ENCODE data around the gene UVRAG.
"Not testable (repeated sequence)": the region's sequence is repeated elsewhere in the genome, so short reads cannot be mapped to it uniquely, and the experiment has no call there.

UVRAG gene

GRCh38 chr11:75968021-75968625 lies 153.1 kb downstream of the UVRAG start:
- DNase-seq (ENCODE audit: low read depth): no peak

GRCh38 chr11:75969626-75970308 lies 154.8 kb downstream of the UVRAG start:
- no peak for DNase-seq (ENCODE audit: low read depth)

- DNase-seq (ENCODE audit: low read depth): not testable (repeated sequence)
Measured at GRCh38 chr11:75973710-75974109, 158.7 kb downstream of the UVRAG start.

GRCh38 chr11:75979075-75979474 lies 164.1 kb downstream of the UVRAG start:
- not testable (repeated sequence) for DNase-seq (ENCODE audit: low read depth)

GRCh38 chr11:75979479-75980027 lies 164.5 kb downstream of the UVRAG start:
- not testable (repeated sequence) for DNase-seq (ENCODE audit: low read depth)

GRCh38 chr11:75980031-75980430 lies 165.0 kb downstream of the UVRAG start:
- no peak for DNase-seq (ENCODE audit: low read depth)

- DNase-seq (ENCODE audit: low read depth): no peak
Measured at GRCh38 chr11:75981546-75981945, 166.5 kb downstream of the UVRAG start.

- no peak for DNase-seq (ENCODE audit: low read depth)
Measured at GRCh38 chr11:75982309-75982708, 167.3 kb downstream of the UVRAG start.

- no peak for DNase-seq (ENCODE audit: low read depth)
Measured at GRCh38 chr11:75986966-75987365, 172.0 kb downstream of the UVRAG start.

- no peak for DNase-seq (ENCODE audit: low read depth)
Measured at GRCh38 chr11:75993126-75993525, 178.1 kb downstream of the UVRAG start.

GRCh38 chr11:75994616-75995015 lies 179.6 kb downstream of the UVRAG start:
- DNase-seq (ENCODE audit: low read depth): no peak

- DNase-seq (ENCODE audit: low read depth): no peak
Measured at GRCh38 chr11:75996523-75997442, 181.8 kb downstream of the UVRAG start.

GRCh38 chr11:76004400-76004799 lies 189.4 kb downstream of the UVRAG start:
- DNase-seq (ENCODE audit: low read depth): no peak

- DNase-seq (ENCODE audit: low read depth): no peak
Measured at GRCh38 chr11:76005756-76006155, 190.7 kb downstream of the UVRAG start.

GRCh38 chr11:76007166-76007565 lies 192.2 kb downstream of the UVRAG start:
- no peak for DNase-seq (ENCODE audit: low read depth)

GRCh38 chr11:76008474-76008873 lies 193.5 kb downstream of the UVRAG start:
- no peak for DNase-seq (ENCODE audit: low read depth)

GRCh38 chr11:76010051-76010450 lies 195.0 kb downstream of the UVRAG start:
- DNase-seq (ENCODE audit: low read depth): no peak

GRCh38 chr11:76013526-76013925 lies 198.5 kb downstream of the UVRAG start:
- DNase-seq (ENCODE audit: low read depth): no peak

GRCh38 chr11:76023236-76024068 lies 208.4 kb downstream of the UVRAG start:
- DNase-seq (ENCODE audit: low read depth): no peak

- peak; percentile 93 for DNase-seq (ENCODE audit: low read depth)
Measured at GRCh38 chr11:76025068-76025467, 210.1 kb downstream of the UVRAG start.

GRCh38 chr11:76025817-76026216 lies 210.8 kb downstream of the UVRAG start:
- DNase-seq (ENCODE audit: low read depth): no peak

- DNase-seq (ENCODE audit: low read depth): no peak
Measured at GRCh38 chr11:76026281-76026680, 211.3 kb downstream of the UVRAG start.

All from non-pigmented ciliary epithelial cell (primary cell).